HepG2 (cell line): ENCODE data around the gene KLHL21. TPM values are rescaled to one million over a fixed set of nuclear protein-coding genes. Genes with fewer than 3 reads are reported as not detected.

ENCODE experiments used
- CERS6 ChIP-seq: sonication (generic); formaldehyde crosslinking; IDR thresholded peaks from 2 replicates; pipeline ENCODE4 v1.5.0; 2020; ENCODE audit warnings: missing genetic modification reagents
- MED8 ChIP-seq: sonication (generic); formaldehyde crosslinking; IDR thresholded peaks from 2 replicates; pipeline ENCODE4 v1.8.1; 2023; ENCODE audit warnings: mild to moderate bottlenecking, missing genetic modification reagents; ENCODE audit not compliant: insufficient replicate concordance
- MYC ChIP-seq: sonication (generic); formaldehyde crosslinking; IDR thresholded peaks from 2 replicates; pipeline ENCODE4 v1.9.0; 2021; ENCODE audit warnings: missing genetic modification reagents, borderline replicate concordance
- PLSCR1 ChIP-seq: sonication (generic); formaldehyde crosslinking; IDR thresholded peaks from 2 replicates; pipeline ENCODE4 v1.5.0; 2020; ENCODE audit warnings: missing genetic modification reagents, mild to moderate bottlenecking, borderline replicate concordance
- POLR2AphosphoS2 ChIP-seq: IDR thresholded peaks from 2 replicates; pipeline ENCODE4 v1.6.1; 2011; ENCODE audit warnings: low read depth, low read length, improper control_type of control experiment
- SRSF1 ChIP-seq: fragments of 200-400 bp; formaldehyde crosslinking; optimal IDR thresholded peaks from 2 replicates; pipeline ENCODE3; 2017; ENCODE audit warnings: mild to moderate bottlenecking, low read depth, low read length, moderate library complexity
- TFAP4 ChIP-seq: sonication (generic); IDR thresholded peaks from 2 replicates; pipeline ENCODE4 v1.6.1; 2016; ENCODE audit warnings: low read depth, borderline replicate concordance
- ZBTB2 ChIP-seq: sonication (generic); formaldehyde crosslinking; IDR thresholded peaks from 2 replicates; pipeline ENCODE4 v1.8.0; 2022; ENCODE audit warnings: low read depth, missing genetic modification reagents
- ZNF138 ChIP-seq: sonication (generic); formaldehyde crosslinking; IDR thresholded peaks from 2 replicates; pipeline ENCODE4 v1.5.0; 2020; ENCODE audit warnings: mild to moderate bottlenecking, low read depth, missing genetic modification reagents
- ZNF570 ChIP-seq: sonication (generic); formaldehyde crosslinking; IDR thresholded peaks from 2 replicates; pipeline ENCODE4 v1.4.0; 2020; ENCODE audit warnings: mild to moderate bottlenecking, missing genetic modification reagents, borderline replicate concordance
- ZNF777 ChIP-seq: sonication (generic); formaldehyde crosslinking; IDR thresholded peaks from 2 replicates; pipeline ENCODE4 v1.4.0; 2020; ENCODE audit warnings: missing genetic modification reagents
- polyA plus RNA-seq, 8 experiments: library from polyadenylated mRNA; depleted of rRNA in 3 of 8; stranded (reverse) in 7 of 8; unstranded in 1 of 8; fragments of >200 nt; fragmentation: Illumina TruSeq in 4 of 8; extraction: Trizol in 4 of 8; gene quantifications; 2 replicates each; pipeline versions ENCODE4 v1.2.1 to v1.2.3, GENCODE V29; 2011 to 2016; ENCODE audit warnings: low read depth in 4 of 8, missing spikeins in 1 of 8, mixed read lengths in 1 of 8; ENCODE audit not compliant: insufficient read depth in 1 of 8
- total RNA-seq, 5 experiments: library from RNA; depleted of rRNA; stranded (reverse); fragments of >200 nt; fragmentation: Illumina TruSeq; extraction: Trizol; gene quantifications; 2 replicates each; pipeline ENCODE4 v1.2.3, GENCODE V29; 2016; ENCODE audit warnings: low read depth in 1 of 5
- TF ChIP-seq, protein P1 (sequence below): fragments of 450-650 bp; IDR thresholded peaks from 2 replicates; pipeline ENCODE4 v1.6.1; 2016
- TF ChIP-seq, protein P2 (sequence below): sonication (generic); formaldehyde crosslinking; IDR thresholded peaks from 2 replicates; pipeline ENCODE4 v1.8.0; 2022; ENCODE audit warnings: missing genetic modification reagents, mild to moderate bottlenecking, inconsistent platforms, borderline replicate concordance
- TF ChIP-seq, protein P3 (sequence below): IDR thresholded peaks from 2 replicates; pipeline ENCODE4 v1.6.1; 2018; ENCODE audit warnings: missing genetic modification reagents

The KLHL21 gene
- total and polyA plus RNA-seq, 2 of the 13 experiments (the other 11 are each of a cell fraction or from before 2014, with no cell fraction given): 14.8 to 25.0 TPM

GRCh38 chr1:6554907-6555778, 47.5 kb downstream of the KLHL21 start, which contains the start of gene TAS1R1 (continued):
- TF ChIP-seq ZBTB2 (CRISPR knock-in tag) (no peak), CERS6 (no peak), ZNF777 (CRISPR knock-in tag) (no peak), SRSF1 (peak; percentile 41), PLSCR1 (CRISPR knock-in tag) (no peak), POLR2AphosphoS2 (no peak), ZNF138 (no peak), MYC (CRISPR knock-in tag) (no peak), MED8 (CRISPR knock-in tag) (no peak), TFAP4 (no peak), ZNF570 (CRISPR knock-in tag) (no peak)
- TF ChIP-seq, protein P1, sequence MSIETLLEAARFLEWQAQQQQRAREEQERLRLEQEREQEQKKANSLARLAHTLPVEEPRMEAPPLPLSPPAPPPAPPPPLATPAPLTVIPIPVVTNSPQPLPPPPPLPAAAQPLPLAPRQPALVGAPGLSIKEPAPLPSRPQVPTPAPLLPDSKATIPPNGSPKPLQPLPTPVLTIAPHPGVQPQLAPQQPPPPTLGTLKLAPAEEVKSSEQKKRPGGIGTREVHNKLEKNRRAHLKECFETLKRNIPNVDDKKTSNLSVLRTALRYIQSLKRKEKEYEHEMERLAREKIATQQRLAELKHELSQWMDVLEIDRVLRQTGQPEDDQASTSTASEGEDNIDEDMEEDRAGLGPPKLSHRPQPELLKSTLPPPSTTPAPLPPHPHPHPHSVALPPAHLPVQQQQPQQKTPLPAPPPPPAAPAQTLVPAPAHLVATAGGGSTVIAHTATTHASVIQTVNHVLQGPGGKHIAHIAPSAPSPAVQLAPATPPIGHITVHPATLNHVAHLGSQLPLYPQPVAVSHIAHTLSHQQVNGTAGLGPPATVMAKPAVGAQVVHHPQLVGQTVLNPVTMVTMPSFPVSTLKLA: no peak
- TF ChIP-seq, protein P2, sequence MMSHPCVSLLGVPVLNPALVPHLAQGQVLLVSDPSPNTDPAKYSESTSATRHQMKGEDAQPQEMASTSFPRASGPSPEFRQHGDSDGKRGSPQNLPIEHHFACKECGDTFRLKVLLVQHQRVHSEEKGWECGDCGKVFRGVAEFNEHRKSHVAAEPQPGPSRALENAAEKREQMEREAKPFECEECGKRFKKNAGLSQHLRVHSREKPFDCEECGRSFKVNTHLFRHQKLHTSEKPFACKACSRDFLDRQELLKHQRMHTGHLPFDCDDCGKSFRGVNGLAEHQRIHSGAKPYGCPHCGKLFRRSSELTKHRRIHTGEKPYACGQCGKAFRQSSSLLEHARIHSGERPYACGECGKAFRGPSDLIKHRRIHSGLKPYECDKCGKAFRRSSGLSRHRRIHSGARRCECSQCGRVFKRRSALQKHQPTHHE: no peak
- TF ChIP-seq, protein P3, sequence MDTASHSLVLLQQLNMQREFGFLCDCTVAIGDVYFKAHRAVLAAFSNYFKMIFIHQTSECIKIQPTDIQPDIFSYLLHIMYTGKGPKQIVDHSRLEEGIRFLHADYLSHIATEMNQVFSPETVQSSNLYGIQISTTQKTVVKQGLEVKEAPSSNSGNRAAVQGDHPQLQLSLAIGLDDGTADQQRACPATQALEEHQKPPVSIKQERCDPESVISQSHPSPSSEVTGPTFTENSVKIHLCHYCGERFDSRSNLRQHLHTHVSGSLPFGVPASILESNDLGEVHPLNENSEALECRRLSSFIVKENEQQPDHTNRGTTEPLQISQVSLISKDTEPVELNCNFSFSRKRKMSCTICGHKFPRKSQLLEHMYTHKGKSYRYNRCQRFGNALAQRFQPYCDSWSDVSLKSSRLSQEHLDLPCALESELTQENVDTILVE (CRISPR knock-in tag): no peak
